8988T (cell line): ENCODE measurements around the gene FMNL1.

Source experiments
- DNase-seq: peaks from one replicate; pipeline ENCODE4 v3.0.0; 2011

Gene FMNL1

GRCh38 chr17:45223539-45224528 is 2.1 kb downstream of the FMNL1 start:
- peak; percentile 24 for DNase-seq

GRCh38 chr17:45224671-45225050 is 3.0 kb downstream of the FMNL1 start:
- no peak for DNase-seq

- DNase-seq = peak; percentile 74
Measured at GRCh38 chr17:45225051-45225700, 3.5 kb downstream of the FMNL1 start.

- peak; percentile 38 for DNase-seq
Measured at GRCh38 chr17:45225964-45226530, 4.4 kb downstream of the FMNL1 start.

GRCh38 chr17:45226576-45226975 is 4.9 kb downstream of the FMNL1 start:
- DNase-seq = no peak

- DNase-seq = peak; percentile 17
Measured at GRCh38 chr17:45227101-45227925, 5.6 kb downstream of the FMNL1 start.

GRCh38 chr17:45227926-45228762 is 6.5 kb downstream of the FMNL1 start:
- DNase-seq = no peak

GRCh38 chr17:45228763-45229539 is 7.3 kb downstream of the FMNL1 start:
- DNase-seq = peak; percentile 58

- peak; percentile 6 for DNase-seq
Measured at GRCh38 chr17:45229681-45230409, 8.2 kb downstream of the FMNL1 start.

GRCh38 chr17:45230410-45230786 is 8.7 kb downstream of the FMNL1 start:
- no peak for DNase-seq

- DNase-seq = no peak
Measured at GRCh38 chr17:45230787-45231480, 9.2 kb downstream of the FMNL1 start.

- DNase-seq = peak; percentile 92
Measured at GRCh38 chr17:45231481-45232116, 9.9 kb downstream of the FMNL1 start.

- DNase-seq = no peak
Measured at GRCh38 chr17:45232514-45233422, 11.1 kb downstream of the FMNL1 start.

- no peak for DNase-seq
Measured at GRCh38 chr17:45233423-45233924, 11.8 kb downstream of the FMNL1 start.

- peak; percentile 75 for DNase-seq
Measured at GRCh38 chr17:45234641-45235415, 13.1 kb downstream of the FMNL1 start.

- peak; percentile 73 for DNase-seq
Measured at GRCh38 chr17:45235416-45236281, 14.0 kb downstream of the FMNL1 start.
